Astrocyte (in vitro differentiated cells and primary cell): Measurements from ENCODE around the gene SSBP2. TPM values are rescaled to one million over a fixed set of nuclear protein-coding genes. Genes with fewer than 3 reads are reported as not detected.

ENCODE experiments used
- DNase-seq: peaks from one replicate; pipeline ENCODE4 v3.0.0-alpha.2; 2010; ENCODE audit warnings: low read depth
- FAIRE-seq: peaks from 2 replicates; lab custom pipeline; 2011; peaks lifted over from hg19 to GRCh38; lab: Jason Lieb, UNC
- H2AFZ ChIP-seq: 2 replicates; pipeline ENCODE4 v1.6.0; 2012; ENCODE audit warnings: low read depth, low read length, inconsistent platforms
- H3K27ac ChIP-seq: 2 replicates; pipeline ENCODE4 v1.5.1; 2011; ENCODE audit warnings: low read depth, low read length, inconsistent platforms
- H3K27me3 ChIP-seq: 2 replicates; pipeline ENCODE4 v1.6.0; 2011; ENCODE audit warnings: low read length, inconsistent platforms; ENCODE audit not compliant: insufficient read depth
- H3K36me3 ChIP-seq: 2 replicates; pipeline ENCODE4 v1.5.1; 2011; ENCODE audit warnings: low read length, inconsistent platforms; ENCODE audit not compliant: insufficient read depth
- H3K4me1 ChIP-seq: 2 replicates; pipeline ENCODE4 v1.5.1; 2011; ENCODE audit warnings: low read length, inconsistent platforms; ENCODE audit not compliant: insufficient read depth
- H3K4me2 ChIP-seq: 2 replicates; pipeline ENCODE4 v1.6.0; 2012; ENCODE audit warnings: low read length, inconsistent platforms
- H3K4me3 ChIP-seq: 2 replicates; pipeline ENCODE4 v1.5.1; 2011; ENCODE audit warnings: low read depth, mild to moderate bottlenecking, low read length, inconsistent platforms; ENCODE audit not compliant: insufficient read depth
- H3K79me2 ChIP-seq: 2 replicates; pipeline ENCODE4 v1.6.0; 2012; ENCODE audit warnings: mild to moderate bottlenecking, low read length, inconsistent platforms; ENCODE audit not compliant: insufficient read depth
- H3K9ac ChIP-seq: 2 replicates; pipeline ENCODE4 v1.6.0; 2012; ENCODE audit warnings: mild to moderate bottlenecking, low read length, inconsistent platforms
- H3K9me3 ChIP-seq: 2 replicates; pipeline ENCODE4 v1.5.1; 2012; ENCODE audit warnings: low read depth, mild to moderate bottlenecking, low read length, inconsistent platforms; ENCODE audit not compliant: insufficient read depth
- H4K20me1 ChIP-seq: 2 replicates; pipeline ENCODE4 v1.6.0; 2012; ENCODE audit warnings: low read length, inconsistent platforms; ENCODE audit not compliant: insufficient read depth
- H3K27ac Mint-ChIP-seq: one replicate; pipeline ENCODE4 v1.8.0; 2021; ENCODE audit warnings: mild to moderate bottlenecking, mixed read lengths; ENCODE audit not compliant: unreplicated experiment
- H3K27me3 Mint-ChIP-seq: one replicate; pipeline ENCODE4 v1.8.0; 2021; ENCODE audit warnings: low read depth, mixed read lengths; ENCODE audit not compliant: unreplicated experiment
- H3K36me3 Mint-ChIP-seq: one replicate; pipeline ENCODE4 v1.8.0; 2021; ENCODE audit warnings: low read depth, mixed read lengths; ENCODE audit not compliant: unreplicated experiment
- H3K4me1 Mint-ChIP-seq: one replicate; pipeline ENCODE4 v1.8.0; 2021; ENCODE audit warnings: low read depth, mixed read lengths; ENCODE audit not compliant: unreplicated experiment
- H3K4me3 Mint-ChIP-seq: one replicate; pipeline ENCODE4 v1.8.0; 2021; ENCODE audit warnings: mild to moderate bottlenecking, moderate library complexity, mixed read lengths; ENCODE audit not compliant: unreplicated experiment
- H3K9me3 Mint-ChIP-seq: one replicate; pipeline ENCODE4 v1.8.0; 2021; ENCODE audit warnings: mild to moderate bottlenecking, mixed read lengths; ENCODE audit not compliant: unreplicated experiment
- CTCF ChIP-seq: IDR thresholded peaks from 2 replicates; pipeline ENCODE4 v1.5.1; 2011; ENCODE audit warnings: low read depth, mild to moderate bottlenecking, inconsistent platforms, low read length, moderate library complexity; ENCODE audit not compliant: insufficient read depth
- EZH2 ChIP-seq: IDR thresholded peaks from 2 replicates; pipeline ENCODE4 v1.6.1; 2012; ENCODE audit warnings: mild to moderate bottlenecking, low read length, inconsistent platforms; ENCODE audit not compliant: insufficient read depth
- total RNA-seq: library from RNA; stranded (reverse); gene quantifications from 2 replicates; pipeline ENCODE4 v1.2.1, GENCODE V29; 2021

Gene SSBP2
- total RNA-seq, 1 donor from 2014 or later: 59.8 TPM

DNA sequence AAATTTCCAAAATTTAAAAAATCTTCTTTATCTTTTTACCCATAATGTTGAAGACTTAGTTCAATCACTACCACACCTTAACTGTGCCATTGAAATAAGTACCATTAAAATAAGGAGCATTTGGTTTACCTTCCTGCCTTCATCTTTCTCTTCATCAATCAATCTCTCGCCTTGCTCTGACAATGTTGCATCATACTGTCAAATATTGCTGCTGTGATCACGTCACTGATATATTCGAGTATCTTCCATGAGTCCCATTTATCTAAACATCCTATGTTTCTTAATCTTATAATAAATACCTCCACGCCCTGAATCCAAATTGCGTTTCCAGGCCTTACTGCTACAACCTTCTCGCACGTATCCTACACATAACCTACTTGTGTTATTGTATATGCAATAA, 201.8 kb downstream of the SSBP2 start:
- Histone ChIP-seq H3K4me2 (no peak overlapping the region), H3K27ac (no peak overlapping the region), H3K9me3 (no peaks in the 10 kb centered on the region), H4K20me1 (no peaks in the 10 kb centered on the region), H2AFZ (no peak overlapping the region), H3K79me2 (no peaks in the 10 kb centered on the region), H3K27me3 (no peaks in the 10 kb centered on the region), H3K36me3 (no peaks in the 10 kb centered on the region), H3K4me3 (no peak overlapping the region), H3K4me1 (no peaks in the 10 kb centered on the region), H3K9ac (no peak overlapping the region)
- no peaks in the 10 kb centered on the region for H3K27me3 Mint-ChIP-seq
- H3K36me3 Mint-ChIP-seq: no peaks in the 10 kb centered on the region
- H3K4me3 Mint-ChIP-seq: no peak overlapping the region
- DNase-seq (no peak), FAIRE-seq (no peak)
- no peaks in the 10 kb centered on the region for H3K9me3 Mint-ChIP-seq
- H3K27ac Mint-ChIP-seq: no peak overlapping the region
- peaks cover 1% of the 10 kb centered on the region for H3K4me1 Mint-ChIP-seq
- TF ChIP-seq CTCF (no peak), EZH2 (no peak)

- TF ChIP-seq CTCF (no peak), EZH2 (no peak)
- H3K9me3 Mint-ChIP-seq: no peaks in the 10 kb centered on the region
- H3K27ac Mint-ChIP-seq: no peak overlapping the region
- H3K36me3 ChIP-seq: no peaks in the 10 kb centered on the region
- H3K9me3 ChIP-seq: no peaks in the 10 kb centered on the region
- H3K27ac ChIP-seq: no peak overlapping the region
- no peaks in the 10 kb centered on the region for H3K27me3 Mint-ChIP-seq
- H3K4me1 Mint-ChIP-seq: peaks cover 1% of the 10 kb centered on the region
- H3K4me1 ChIP-seq: no peaks in the 10 kb centered on the region
- no peaks in the 10 kb centered on the region for H3K79me2 ChIP-seq
- H3K4me3 ChIP-seq: no peak overlapping the region
- FAIRE-seq: no peak
- no peak overlapping the region for H3K4me2 ChIP-seq
- H3K9ac ChIP-seq: no peak overlapping the region
- no peak overlapping the region for H2AFZ ChIP-seq
- H3K27me3 ChIP-seq: no peaks in the 10 kb centered on the region
- no peaks in the 10 kb centered on the region for H4K20me1 ChIP-seq
- peaks cover 4% of the 10 kb centered on the region for H3K36me3 Mint-ChIP-seq
- no peak for DNase-seq
- no peak overlapping the region for H3K4me3 Mint-ChIP-seq
Observed at GRCh38 chr5:81547001-81547400, 203.9 kb downstream of the SSBP2 start.

DNA sequence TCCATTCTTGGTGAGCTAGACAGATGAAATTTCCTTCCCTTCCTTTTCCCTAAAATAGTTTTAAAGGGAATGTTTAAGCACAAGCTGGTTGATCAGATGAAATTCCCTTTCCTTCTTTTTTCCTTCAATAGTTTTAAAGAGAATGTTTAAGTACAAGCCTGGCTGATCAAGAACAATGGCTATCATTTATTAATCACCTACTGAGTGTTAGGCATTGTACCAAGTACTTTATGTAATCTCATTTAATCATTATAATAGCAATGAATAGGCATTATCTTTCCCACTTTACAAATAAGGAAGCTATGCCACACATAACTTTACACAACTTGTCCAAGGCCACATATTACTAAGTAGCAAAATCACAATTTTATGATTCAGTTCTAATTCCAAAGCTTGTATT, 205.0 kb downstream of the SSBP2 start:
- no peaks in the 10 kb centered on the region for H4K20me1 ChIP-seq
- H3K4me1 ChIP-seq: no peaks in the 10 kb centered on the region
- Mint-ChIP-seq H3K4me1 (peaks cover 1% of the 10 kb centered on the region), H3K36me3 (peaks cover 4% of the 10 kb centered on the region), H3K27me3 (no peaks in the 10 kb centered on the region), H3K27ac (no peak overlapping the region), H3K4me3 (no peak overlapping the region), H3K9me3 (peaks cover 2% of the 10 kb centered on the region)
- FAIRE-seq (no peak), DNase-seq (no peak)
- no peak overlapping the region for H3K27ac ChIP-seq
- no peak overlapping the region for H2AFZ ChIP-seq
- H3K36me3 ChIP-seq: no peaks in the 10 kb centered on the region
- no peak overlapping the region for H3K4me3 ChIP-seq
- H3K79me2 ChIP-seq: no peaks in the 10 kb centered on the region
- no peak for TF ChIP-seq EZH2
- TF ChIP-seq CTCF: no peak
- no peaks in the 10 kb centered on the region for H3K27me3 ChIP-seq
- H3K9ac ChIP-seq: no peak overlapping the region
- H3K4me2 ChIP-seq: no peak overlapping the region
- H3K9me3 ChIP-seq: no peaks in the 10 kb centered on the region
